GM23248 (cell line): ENCODE data around the gene LOXL1. TPM values are rescaled to one million over a fixed set of nuclear protein-coding genes. Genes with fewer than 3 reads are reported as not detected.

ENCODE experiments used
- DNase-seq: peaks from one replicate; pipeline ENCODE4 v3.0.0-alpha.2; 2015
- H2AFZ ChIP-seq: fragments of 200-600 bp; sonication (generic); 2 replicates; pipeline ENCODE4 v1.6.1; 2016; ENCODE audit warnings: antibody characterized with exemption
- H3F3A ChIP-seq: fragments of 200-600 bp; sonication (generic); 2 replicates; pipeline ENCODE4 v1.6.1; 2016; ENCODE audit warnings: mild to moderate bottlenecking, antibody characterized with exemption, mixed run types; ENCODE audit not compliant: insufficient read depth
- H3K27ac ChIP-seq: fragments of 200-600 bp; sonication (generic); 2 replicates; pipeline ENCODE4 v1.5.1; 2016; ENCODE audit warnings: mild to moderate bottlenecking
- H3K27me3 ChIP-seq: fragments of 200-600 bp; sonication (generic); replicated peaks from 2 replicates; pipeline ENCODE4 v1.6.1; 2016; ENCODE audit warnings: mild to moderate bottlenecking; ENCODE audit not compliant: insufficient read depth
- H3K36me3 ChIP-seq: fragments of 200-600 bp; sonication (generic); 2 replicates; pipeline ENCODE4 v1.6.1; 2016; ENCODE audit warnings: low read depth, mild to moderate bottlenecking
- H3K4me1 ChIP-seq: fragments of 200-600 bp; sonication (generic); 2 replicates; pipeline ENCODE4 v1.6.1; 2016; ENCODE audit warnings: mild to moderate bottlenecking; ENCODE audit not compliant: insufficient read depth
- H3K4me2 ChIP-seq: fragments of 200-600 bp; sonication (generic); one replicate; pipeline ENCODE4 v1.6.1; 2016; ENCODE audit warnings: mild to moderate bottlenecking; ENCODE audit not compliant: unreplicated experiment
- H3K4me3 ChIP-seq: fragments of 200-600 bp; sonication (generic); 2 replicates; pipeline ENCODE4 v1.5.1; 2016; ENCODE audit warnings: mild to moderate bottlenecking
- H3K79me2 ChIP-seq: fragments of 200-600 bp; sonication (generic); 2 replicates; pipeline ENCODE4 v1.6.1; 2016; ENCODE audit warnings: mild to moderate bottlenecking; ENCODE audit not compliant: insufficient read depth
- H3K9ac ChIP-seq: fragments of 200-600 bp; sonication (generic); 2 replicates; pipeline ENCODE4 v1.6.1; 2016; ENCODE audit warnings: mild to moderate bottlenecking
- H3K9me2 ChIP-seq: fragments of 200-600 bp; sonication (generic); 2 replicates; pipeline ENCODE4 v1.6.1; 2016; ENCODE audit warnings: mixed run types, mild to moderate bottlenecking, moderate library complexity; ENCODE audit not compliant: insufficient read depth
- H3K9me3 ChIP-seq: fragments of 200-600 bp; sonication (generic); one replicate; pipeline ENCODE4 v1.6.1; 2017; ENCODE audit warnings: low read depth
- H4K20me1 ChIP-seq: fragments of 200-600 bp; sonication (generic); 2 replicates; pipeline ENCODE4 v1.6.0; 2016; ENCODE audit not compliant: insufficient read depth
- EZH2 ChIP-seq: fragments of 200-600 bp; sonication (generic); IDR thresholded peaks from 2 replicates; pipeline ENCODE4 v1.6.1; 2018; ENCODE audit warnings: antibody characterized with exemption, mild to moderate bottlenecking; ENCODE audit not compliant: insufficient read depth, poor library complexity, severe bottlenecking
- EZH2phosphoT487 ChIP-seq: fragments of 200-600 bp; sonication (generic); IDR thresholded peaks from 2 replicates; pipeline ENCODE4 v1.6.1; 2018; ENCODE audit warnings: antibody characterized with exemption, moderate library complexity, mild to moderate bottlenecking, low read depth; ENCODE audit not compliant: insufficient read depth
- WGBS, 2 experiments: methylation state at CpG; one replicate each; pipeline ENCODE4 v1.1.6; 2015 to 2017; ENCODE audit warnings: low lambda C conversion rate in 2 of 2, low coverage in 1 of 2; ENCODE audit errors: missing lambda C conversion rate in 2 of 2; 5-methylcytosine and 5-hydroxymethylcytosine counted together
- in situ Hi-C: fragments of 300-500 bp; cut with MboI; formaldehyde crosslinking; loops from 2 replicates; pipeline ENCODE4 v1.15.0; 2020
- polyA plus RNA-seq: library from polyadenylated mRNA; unstranded; fragments of >200 nt; fragmentation: Nextera tagmentation; extraction: Ambion mirVana; gene quantifications from 2 replicates; pipeline ENCODE4 v1.2.1, GENCODE V29; 2016
- total RNA-seq: library from RNA; depleted of rRNA; stranded (reverse); fragments of >200 nt; shearing (Covaris generic); gene quantifications from 2 replicates; pipeline ENCODE4 v1.2.3, GENCODE V29; 2014

The LOXL1 gene
- total and polyA plus RNA-seq, 2 experiments from 2014 or later: 401 to 540 TPM

GRCh38 chr15:73899197-73900094 is 26.8 kb upstream of the LOXL1 start:
- whole genome bisulfite sequencing, 2 experiments: 27 to 30% methylated on average over 15 of the region's 15 CpGs
- no peak overlapping the region for H2AFZ ChIP-seq

GRCh38 chr15:73900095-73900712 is 26.1 kb upstream of the LOXL1 start:
- Histone ChIP-seq H3K4me1 (peaks cover 34% of the 10 kb centered on the region), H3K4me3 (no peak overlapping the region), H3K79me2 (no peaks in the 10 kb centered on the region), H4K20me1 (no peaks in the 10 kb centered on the region), H3F3A (peaks cover 35% of the 10 kb centered on the region), H3K9ac (peak overlapping the region; percentile 74), H3K4me2 (peak overlapping the region; percentile 48), H3K27me3 (no peaks in the 10 kb centered on the region), H3K9me2 (no peaks in the 10 kb centered on the region), H3K36me3 (no peaks in the 10 kb centered on the region), H3K9me3 (no peaks in the 10 kb centered on the region), H2AFZ (no peak overlapping the region), H3K27ac (peak overlapping the region; percentile 91)
- DNase-seq: peak; percentile 92
- 16 to 19% methylated on average over 10 of the region's 10 CpGs for WGBS, 2 experiments
- TF ChIP-seq EZH2 (no peak), EZH2phosphoT487 (no peak)
- in situ Hi-C loops: no loop called here

More at GRCh38 chr15:73899197-73900094, 26.8 kb upstream of the LOXL1 start:
- H3K4me1 ChIP-seq: peaks cover 34% of the 10 kb centered on the region
- in situ Hi-C loops: no loop called here
- H3K9me2 ChIP-seq: no peaks in the 10 kb centered on the region
- no peaks in the 10 kb centered on the region for H3K79me2 ChIP-seq
- no peaks in the 10 kb centered on the region for H4K20me1 ChIP-seq
- H3K9ac ChIP-seq: peak overlapping the region; percentile 74
- H3K36me3 ChIP-seq: no peaks in the 10 kb centered on the region
- no peaks in the 10 kb centered on the region for H3K27me3 ChIP-seq
- DNase-seq: peak; percentile 78
- H3K9me3 ChIP-seq: no peaks in the 10 kb centered on the region
- peak overlapping the region; percentile 48 for H3K4me2 ChIP-seq
- no peak for TF ChIP-seq EZH2
- no peak for TF ChIP-seq EZH2phosphoT487
- no peak overlapping the region for H3K4me3 ChIP-seq
- peak overlapping the region; percentile 91 for H3K27ac ChIP-seq
- peaks cover 35% of the 10 kb centered on the region for H3F3A ChIP-seq

GRCh38 chr15:73901126-73901810 is 25.0 kb upstream of the LOXL1 start:
- Histone ChIP-seq H2AFZ (no peak overlapping the region), H3K4me2 (no peak overlapping the region), H3K79me2 (no peaks in the 10 kb centered on the region), H3K9me3 (no peaks in the 10 kb centered on the region), H3K9ac (no peak overlapping the region), H3K4me3 (no peak overlapping the region), H3K27me3 (no peaks in the 10 kb centered on the region), H3K4me1 (peaks cover 34% of the 10 kb centered on the region), H3F3A (peaks cover 35% of the 10 kb centered on the region), H3K36me3 (no peaks in the 10 kb centered on the region; the same call in 1 of the 2 replicates), H4K20me1 (no peaks in the 10 kb centered on the region), H3K9me2 (no peaks in the 10 kb centered on the region), H3K27ac (peak overlapping the region; percentile 91; the same call in 1 of the 2 replicates)
- 87 to 94% methylated on average over 7 of the region's 7 CpGs for WGBS, 2 experiments
- TF ChIP-seq EZH2phosphoT487 (no peak), EZH2 (no peak)
- DNase-seq: no peak
- in situ Hi-C loops: no loop called here
